NCI-H2227 (cell line): ENCODE data around the gene ITPR1.
A peak's percentile ranks its signal among the peaks of the same experiment; 100 is the strongest.
"Not testable (repeated sequence)": the region's sequence is repeated elsewhere in the genome, so short reads cannot be mapped to it uniquely, and the experiment has no call there.

ENCODE experiments used
- DNase-seq: peaks from one replicate; lab custom pipeline; 2025; ENCODE audit not compliant: unreplicated experiment; lab: John Stamatoyannopoulos, UW

ITPR1 gene

DNA sequence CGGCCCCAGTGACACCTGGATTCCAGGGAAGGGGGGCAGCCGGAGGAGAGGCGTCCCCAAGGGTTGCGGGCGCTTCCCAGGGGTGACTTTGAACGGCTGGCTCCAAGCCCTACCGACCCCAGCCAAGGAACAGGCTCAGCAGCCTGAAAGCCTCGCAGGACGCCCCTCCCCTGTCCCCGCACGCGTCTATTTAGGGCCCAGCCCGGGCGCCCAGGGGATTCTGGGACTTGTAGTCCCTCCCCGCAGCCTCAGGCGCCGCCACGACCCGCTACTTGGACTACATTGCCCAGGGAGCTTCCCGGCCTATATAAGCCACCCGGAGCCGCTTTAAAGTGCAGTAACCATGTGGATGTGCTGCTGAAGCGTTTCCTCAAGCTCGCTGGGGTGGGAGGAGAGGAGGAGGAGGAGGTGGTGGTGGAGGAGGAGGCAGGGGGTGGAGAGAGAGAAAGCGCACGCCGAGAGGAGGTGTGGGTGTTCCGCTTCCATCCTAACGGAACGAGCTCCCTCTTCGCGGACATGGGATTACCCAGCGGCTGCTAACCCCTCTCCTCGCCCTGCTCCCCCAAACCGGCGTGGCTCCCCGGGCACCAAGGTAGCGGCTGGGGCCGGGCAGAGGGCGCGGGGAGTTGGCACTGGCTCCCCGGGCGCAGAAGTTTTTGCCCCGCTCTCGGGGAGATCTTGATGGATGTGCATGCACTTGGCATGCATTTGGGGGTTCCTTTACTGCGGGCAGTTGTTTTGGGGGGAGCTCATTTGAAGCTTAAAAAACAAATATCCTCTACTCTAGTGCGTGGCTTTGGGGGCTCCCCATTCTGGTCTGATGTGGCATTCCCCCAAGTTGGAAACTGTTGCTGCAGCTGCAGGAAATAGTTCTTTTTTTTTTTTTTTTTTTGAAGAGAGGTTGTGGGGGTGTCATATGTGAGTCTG, at the start of gene ITPR1:
Gene ITPR1, plus strand, starts transcription at position 335 of the 927 bp plus-strand sequence. CDS start 23,144 bp downstream, outside the sequence.
- peak; percentile 96 for DNase-seq

DNA sequence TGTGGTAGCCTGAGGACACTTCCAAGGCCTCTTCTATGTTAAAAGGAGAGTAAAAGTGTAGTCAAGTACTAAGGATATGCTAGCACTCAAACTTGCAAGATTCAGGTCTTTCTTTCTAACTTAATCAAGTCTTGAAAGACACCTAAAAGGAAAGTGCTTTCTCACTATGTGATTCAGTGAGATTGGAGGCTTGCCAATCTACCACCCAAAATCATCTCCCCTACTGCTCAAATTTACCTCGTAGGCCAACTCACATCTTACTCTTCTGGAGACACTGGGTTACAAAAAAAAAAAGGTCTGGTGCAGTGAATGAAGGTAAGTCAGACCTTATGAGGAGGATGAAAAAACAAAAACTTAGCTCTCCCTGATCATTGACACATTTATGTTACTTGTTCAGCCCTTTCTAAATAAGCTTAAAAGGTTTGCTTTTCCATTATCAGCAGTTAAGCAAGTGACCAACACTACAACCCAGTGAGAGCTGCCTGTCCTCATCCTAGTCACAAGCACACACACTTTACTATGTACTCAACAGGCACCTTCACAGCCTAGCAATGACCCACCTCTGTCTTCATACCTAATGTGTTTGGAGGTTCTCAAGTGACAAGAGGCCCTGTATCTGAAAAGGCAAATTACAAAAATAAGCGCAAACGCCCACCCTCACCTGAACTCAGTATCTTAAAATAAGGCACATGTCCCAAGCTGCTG, 45.7 kb upstream of the ITPR1 start:
- DNase-seq: no peak

GRCh38 chr3:4448187-4448586, 45.0 kb upstream of the ITPR1 start:
- no peak for DNase-seq

DNA sequence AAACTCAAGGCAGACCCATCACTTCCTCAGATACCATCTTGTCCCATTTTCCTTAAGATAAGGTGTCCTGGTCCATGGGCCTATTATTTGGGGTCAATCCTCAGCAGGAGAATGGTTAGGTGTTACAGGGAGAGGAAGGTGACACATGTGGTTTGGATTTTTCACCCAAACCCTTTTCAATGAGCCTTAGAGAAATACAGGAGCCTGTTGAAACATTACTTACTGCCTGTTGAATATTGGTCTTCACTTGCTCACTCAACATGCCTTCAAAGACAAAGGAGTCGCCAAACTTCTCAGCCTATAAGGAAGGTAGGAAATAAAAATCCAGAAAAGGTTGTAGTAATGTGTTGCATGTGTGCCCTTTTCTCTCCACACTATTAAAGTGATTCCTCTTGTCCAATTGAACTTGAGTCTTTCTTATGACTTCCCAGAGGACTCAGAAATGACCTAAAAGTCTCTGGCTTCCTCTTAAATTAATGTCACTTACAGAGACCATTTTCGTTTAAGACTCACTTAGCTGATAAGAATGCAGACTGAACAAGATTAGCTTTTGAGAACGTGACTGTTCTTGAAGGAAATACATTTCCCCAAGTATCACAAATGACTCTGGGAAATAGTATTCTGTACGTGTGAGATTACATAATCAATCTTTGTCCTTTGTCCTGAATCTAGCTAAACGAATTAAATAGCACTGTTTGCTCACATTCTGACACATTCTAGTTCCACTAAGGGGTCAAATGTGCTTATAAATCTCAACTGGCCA, 43.9 kb upstream of the ITPR1 start:
- DNase-seq: no peak

DNA sequence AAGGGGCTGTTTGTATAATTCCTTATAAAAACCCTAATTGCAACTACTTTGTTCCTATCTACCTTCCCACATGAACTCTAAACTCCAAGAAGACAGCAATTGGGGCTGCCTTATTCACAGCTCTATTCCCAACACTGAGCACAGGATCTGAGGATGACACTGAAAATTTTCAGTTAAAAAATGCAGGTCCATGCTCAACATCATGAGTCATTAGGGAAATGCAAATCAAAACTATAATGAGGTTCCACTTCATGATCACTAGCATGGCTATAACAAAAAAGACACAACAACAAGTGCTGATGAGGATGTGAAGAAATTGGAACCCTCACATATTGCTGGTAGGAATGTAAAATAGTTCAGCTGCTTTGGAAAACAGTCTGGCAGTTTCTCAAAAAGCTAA, 39.0 kb upstream of the ITPR1 start:
- no peak for DNase-seq

- DNase-seq: not testable (repeated sequence)
These were observed 36.4 kb upstream of the ITPR1 start for GRCh38 chr3:4456780-4457179.

DNA sequence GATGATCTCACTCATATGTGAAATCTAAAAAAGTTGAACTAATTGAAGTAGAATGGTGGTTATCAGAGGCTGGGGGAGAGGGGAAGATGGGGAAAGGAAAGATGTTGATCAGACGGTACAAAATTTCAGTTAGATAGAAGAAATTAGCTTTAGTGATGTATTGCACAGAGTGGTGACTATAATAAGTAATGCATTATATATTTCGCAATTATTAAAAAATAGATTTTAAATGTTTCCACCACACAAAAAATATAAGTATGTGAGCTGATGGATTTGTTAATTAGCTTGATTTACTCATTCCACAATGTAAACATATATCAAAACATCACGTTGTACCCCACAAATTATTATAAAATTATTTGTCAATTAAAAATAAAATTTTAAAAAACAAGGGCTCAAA, 34.2 kb upstream of the ITPR1 start:
- DNase-seq: no peak

- no peak for DNase-seq
These were observed 32.8 kb upstream of the ITPR1 start for GRCh38 chr3:4460334-4460733.

DNA sequence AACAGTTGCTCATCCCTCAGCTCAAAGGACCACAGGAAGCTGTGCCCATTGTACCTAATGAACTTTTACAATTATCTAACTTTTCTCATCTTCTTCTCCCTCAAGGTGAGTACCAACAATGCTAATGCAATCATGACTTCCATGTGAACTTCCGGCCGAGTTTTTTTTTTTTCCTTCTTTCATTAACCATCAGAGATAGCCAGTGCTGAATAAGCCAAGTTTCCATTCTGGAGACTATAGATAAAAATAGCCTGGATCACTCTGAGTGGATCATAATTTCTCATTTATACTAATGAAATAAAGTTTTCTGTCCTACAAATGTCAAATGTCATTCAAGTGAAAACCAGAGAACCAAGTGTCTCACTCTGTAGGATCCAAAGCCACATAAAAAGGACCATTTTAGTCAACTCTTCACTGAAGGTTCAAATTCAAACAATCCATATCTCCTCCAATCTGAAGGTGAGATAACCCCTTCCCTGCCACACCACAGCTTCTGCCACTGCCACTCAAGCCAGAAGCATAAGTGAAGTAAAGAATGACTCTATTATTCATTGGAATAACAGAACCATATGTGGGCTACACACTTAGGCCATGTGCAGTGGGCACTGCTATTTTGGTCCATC, 31.6 kb upstream of the ITPR1 start:
- no peak for DNase-seq

DNA sequence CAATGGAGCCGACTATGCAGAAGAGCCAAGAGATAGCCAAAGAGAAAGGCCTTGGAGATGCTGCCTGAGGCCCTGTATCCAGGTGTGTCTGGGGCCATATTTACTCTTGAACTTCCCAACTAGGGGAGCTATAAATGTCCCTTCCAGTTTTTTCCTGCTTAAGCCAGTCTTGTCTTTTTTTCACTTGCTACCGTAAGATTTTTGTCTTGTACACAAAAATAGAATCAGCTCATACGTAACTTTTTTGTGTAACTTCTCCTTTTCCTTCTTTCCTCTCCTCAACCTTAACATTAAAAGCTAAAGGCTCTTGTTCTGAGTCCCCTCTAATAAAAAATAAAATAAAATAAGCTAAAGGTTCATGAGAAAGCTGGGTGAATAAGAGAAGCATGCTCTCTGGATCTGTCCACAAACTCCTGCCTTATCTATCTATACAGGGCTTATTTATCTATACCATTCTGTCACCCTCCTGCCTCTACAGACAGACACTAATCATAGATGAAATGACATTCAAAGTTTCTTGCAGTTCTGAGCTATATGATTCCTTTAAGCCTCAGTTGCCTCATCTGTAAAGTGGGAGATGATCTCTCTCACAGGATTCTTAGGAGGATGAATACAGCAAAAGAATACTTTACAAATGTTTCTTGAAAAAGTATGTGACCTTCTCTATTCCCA, 30.6 kb upstream of the ITPR1 start:
- DNase-seq: no peak

DNA sequence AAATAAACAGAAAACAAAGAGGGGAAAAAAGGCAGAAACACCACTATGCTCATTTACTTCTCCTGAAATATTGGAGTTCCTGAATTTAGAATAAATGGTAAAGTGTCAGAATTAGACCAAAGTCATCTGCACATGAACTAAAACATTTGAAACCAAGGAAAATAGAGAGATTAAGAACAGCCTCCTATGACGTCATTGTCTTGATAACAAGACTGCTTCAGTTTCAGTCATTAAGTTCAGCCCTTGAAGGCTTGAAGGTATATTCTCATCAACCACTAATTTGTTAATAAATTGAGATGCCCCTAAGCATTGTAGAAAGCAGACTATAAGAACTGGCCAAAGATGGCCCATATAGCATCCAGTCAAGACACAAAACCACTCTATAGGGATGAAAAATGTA, 28.6 kb upstream of the ITPR1 start:
- no peak for DNase-seq

- peak; percentile 80 for DNase-seq
These were observed 26.2 kb upstream of the ITPR1 start, which contains the start of gene SUMF1 for GRCh38 chr3:4466741-4467521. Gene SUMF1 (minus strand): TSS chr3:4467269. CDS start chr3:4467245, 24 bp downstream.

GRCh38 chr3:4467522-4467867, 25.7 kb upstream of the ITPR1 start:
- no peak for DNase-seq

DNA sequence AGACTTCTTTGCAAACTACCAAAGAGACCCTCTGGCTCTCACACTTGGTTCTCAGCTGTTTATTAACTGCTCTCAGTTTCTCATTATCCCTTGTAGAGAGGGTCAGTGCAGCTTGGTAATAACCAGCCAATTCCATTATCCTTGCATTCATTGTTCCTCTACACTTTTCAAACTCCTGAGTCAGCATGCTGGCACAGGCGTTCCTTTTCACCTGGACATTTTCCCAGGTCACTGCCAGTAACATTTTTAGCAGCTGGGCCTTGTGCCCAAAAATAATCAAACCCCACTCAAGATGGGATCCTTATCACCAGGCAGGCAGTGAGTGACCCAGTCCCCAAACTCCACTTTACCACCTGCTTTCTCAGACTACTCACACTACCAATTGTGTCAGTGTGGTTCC, 21.2 kb upstream of the ITPR1 start:
- no peak for DNase-seq

GRCh38 chr3:4472312-4472711, 20.8 kb upstream of the ITPR1 start:
- no peak for DNase-seq

- no peak for DNase-seq
These were observed 20.4 kb upstream of the ITPR1 start for GRCh38 chr3:4472766-4473165.

DNA sequence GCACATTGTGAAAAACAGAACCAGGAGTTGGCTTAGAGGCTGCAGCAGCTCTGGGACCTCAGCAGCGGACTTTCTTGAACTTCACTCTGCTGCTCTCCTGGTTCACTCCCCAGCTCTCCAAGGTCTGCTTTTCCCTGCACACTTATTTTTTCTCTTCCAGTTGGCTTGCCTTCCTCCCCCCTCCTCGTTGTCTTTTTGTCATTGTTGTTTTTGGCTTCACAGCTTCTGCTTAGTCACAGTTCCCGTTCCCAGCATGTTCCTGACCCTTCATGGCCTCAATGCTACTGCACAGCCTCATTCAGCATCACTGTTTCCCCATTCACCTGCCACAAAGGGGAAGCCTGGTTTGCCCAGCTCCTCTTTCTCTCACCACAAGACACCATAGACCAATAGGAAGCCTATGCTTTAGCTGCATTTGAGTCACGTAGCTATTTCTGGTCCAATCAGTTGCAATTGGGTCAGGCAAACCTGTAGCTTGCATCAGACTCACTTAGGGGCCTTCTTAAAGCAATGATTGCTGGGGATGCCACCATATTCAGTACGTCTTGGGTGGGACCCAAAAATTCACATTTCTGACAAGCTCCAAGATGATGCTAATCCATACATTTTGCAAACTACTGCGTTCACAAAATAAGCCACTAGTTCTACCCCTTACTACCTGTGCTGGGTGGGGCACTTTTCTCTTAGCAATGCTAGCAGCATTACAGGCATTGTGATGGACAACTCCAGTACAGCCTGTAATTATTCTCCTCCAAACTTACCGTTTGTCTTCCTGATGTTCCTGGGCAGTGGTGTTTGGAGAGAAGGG, 18.3 kb upstream of the ITPR1 start:
- DNase-seq: no peak

- no peak for DNase-seq
These were observed 17.3 kb upstream of the ITPR1 start for GRCh38 chr3:4475804-4476203.

DNA sequence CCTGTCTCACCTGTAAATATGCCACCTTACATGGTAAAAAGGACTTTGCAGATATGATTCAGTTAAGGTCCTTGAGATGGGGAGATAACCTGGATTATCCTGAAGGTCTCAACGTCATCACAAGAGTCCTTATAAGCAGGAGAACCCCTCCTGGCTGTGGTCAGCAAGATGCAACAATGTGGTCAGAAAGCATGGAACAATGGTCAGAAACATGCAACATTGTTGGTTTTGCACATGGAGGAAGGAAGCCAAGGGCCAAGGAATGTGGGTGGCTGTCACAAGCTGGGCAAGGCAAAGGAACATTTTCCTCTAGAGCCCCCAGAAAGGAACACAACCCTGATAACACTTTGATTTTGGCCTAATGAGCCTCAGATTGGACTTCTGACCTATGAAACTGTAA, 16.7 kb upstream of the ITPR1 start:
- no peak for DNase-seq
